HFF-Myc (cell line): ENCODE results near the gene INSRR.

Source experiments
- DNase-seq: peaks from one replicate; pipeline ENCODE4 v3.0.0-alpha.2; 2011; ENCODE audit warnings: low read depth; ENCODE audit errors: extremely low read depth
- H3K4me3 ChIP-seq: replicated peaks from 2 replicates; pipeline ENCODE4 v1.5.1; 2011; ENCODE audit warnings: low read depth, mild to moderate bottlenecking, control low read depth, low read length
- CTCF ChIP-seq: IDR thresholded peaks from 2 replicates; pipeline ENCODE4 v1.5.1; 2012; ENCODE audit warnings: mild to moderate bottlenecking, low read depth, low read length, control low read depth; ENCODE audit errors: missing control alignments

Gene INSRR

GRCh38 chr1:156847591-156848460 is 11.1 kb downstream of the INSRR start:
- TF ChIP-seq CTCF, result no peak
- DNase-seq, result no peak

DNA sequence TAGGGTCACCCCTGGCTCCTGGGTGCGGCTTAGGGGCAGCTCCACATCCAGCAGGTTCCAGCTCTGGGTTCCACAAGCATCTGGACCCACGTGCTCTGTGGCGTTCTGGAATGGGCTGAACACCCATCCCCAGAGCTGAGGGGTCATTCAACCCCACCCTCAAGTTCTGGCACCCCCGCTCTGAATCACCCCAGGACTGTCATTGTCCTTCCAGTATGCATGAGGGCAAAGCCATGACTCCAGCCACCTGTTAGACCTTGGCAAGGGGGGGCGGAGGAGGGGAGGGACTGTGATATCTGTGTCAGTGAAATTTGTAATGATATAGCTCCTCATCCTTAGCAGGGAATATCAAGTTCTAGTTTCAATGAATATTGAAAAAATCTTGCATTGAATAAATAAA is 12.3 kb downstream of the INSRR start:
- no peak for TF ChIP-seq CTCF
- H3K4me3 ChIP-seq, result no peak overlapping the region
- DNase-seq, result no peak

More at GRCh38 chr1:156847591-156848460, 11.1 kb downstream of the INSRR start:
- H3K4me3 ChIP-seq, result no peak overlapping the region

GRCh38 chr1:156845953-156846545 is 12.9 kb downstream of the INSRR start:
- TF ChIP-seq CTCF, result no peak
- DNase-seq, result no peak
- H3K4me3 ChIP-seq, result no peak overlapping the region

GRCh38 chr1:156845055-156845952 is 13.6 kb downstream of the INSRR start:
- no peak for DNase-seq
- no peak overlapping the region for H3K4me3 ChIP-seq
- TF ChIP-seq CTCF, result no peak

- TF ChIP-seq CTCF, result no peak
- DNase-seq, result no peak
- H3K4me3 ChIP-seq, result no peak overlapping the region
Measured at GRCh38 chr1:156844638-156845037, 14.3 kb downstream of the INSRR start.

GRCh38 chr1:156844102-156844501 is 14.8 kb downstream of the INSRR start:
- no peak for DNase-seq
- H3K4me3 ChIP-seq, result no peak overlapping the region
- TF ChIP-seq CTCF, result no peak
